Activated CD8-positive, alpha-beta memory T cell treated with anti-CD3 and anti-CD28 coated beads, Interleukin-2, amount 50 U/mL, for 1 hour (primary cell): ENCODE data around the gene VAMP5.

Experiments
- DNase-seq: peaks from one replicate; pipeline ENCODE4 v3.0.0-alpha.2; 2020; ENCODE audit errors: extremely low read depth

Gene VAMP5

DNA sequence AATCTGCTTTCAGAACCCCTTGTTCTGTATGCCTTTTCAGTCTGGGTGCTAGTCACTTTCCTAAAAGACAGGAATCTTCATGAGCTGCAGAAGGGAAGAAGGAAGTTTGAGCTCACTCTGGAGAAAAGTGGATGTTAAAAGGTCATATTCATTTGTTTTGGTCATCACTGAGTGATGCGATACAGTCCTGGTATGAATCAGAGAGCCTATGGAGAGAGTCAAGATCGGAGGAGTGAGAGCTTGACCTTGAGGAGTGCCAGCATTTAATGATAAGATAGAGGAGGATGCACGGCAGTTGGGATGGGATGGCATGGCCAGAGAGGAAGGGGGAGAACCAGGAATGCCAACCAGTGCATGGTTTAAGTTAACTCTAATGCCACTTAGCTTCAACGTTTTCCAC lies 51.4 kb downstream of the VAMP5 start:
- no peak for DNase-seq

DNA sequence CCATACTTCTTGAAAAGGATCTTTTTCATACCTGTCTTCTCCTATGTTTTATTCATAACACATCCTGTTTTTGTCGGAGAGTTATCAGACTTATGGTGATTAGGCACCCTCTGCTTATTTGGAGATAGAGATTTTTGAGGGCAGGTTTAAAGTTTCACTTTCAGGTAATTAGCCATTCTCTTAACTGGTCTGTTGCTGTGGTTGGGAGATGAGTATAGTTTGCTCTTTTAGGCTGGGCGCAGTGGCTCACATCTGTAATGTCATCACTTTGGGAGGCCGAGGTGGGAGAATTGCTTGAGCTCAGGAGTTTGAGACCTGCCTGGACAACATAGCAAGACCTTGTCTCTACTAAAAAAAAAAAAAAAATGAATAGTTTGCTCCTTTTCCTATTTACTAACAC lies 58.5 kb downstream of the VAMP5 start:
- no peak for DNase-seq
